ENCODE results near the gene COL5A1.

COL5A1 gene

GRCh38 chr9:134726722-134727034, 85.1 kb downstream of the COL5A1 start:
- Histone ChIP-seq H3K4ac (ENCODE audit: low read depth, low read length) (no peak overlapping the region), H3K4me2 (ENCODE audit: low read length) (no peak overlapping the region), H3K27me3 (ENCODE audit: insufficient read depth, low read length, poor library complexity) (no peaks in the 10 kb centered on the region), H3K18ac (ENCODE audit: low read length) (no peak overlapping the region), H2BK5ac (ENCODE audit: low read length) (no peak overlapping the region), H3K27ac (ENCODE audit: low read depth, low read length) (no peak overlapping the region), H2BK120ac (ENCODE audit: low read depth, low read length) (no peak overlapping the region), H4K8ac (ENCODE audit: low read depth, low read length) (no peak overlapping the region), H3K9ac (ENCODE audit: low read length) (no peak overlapping the region), H3K4me3 (ENCODE audit: low read length) (no peak overlapping the region), H2BK15ac (replicated peaks; ENCODE audit: low read depth) (no peak overlapping the region), H3K4me1 (ENCODE audit: control insufficient read depth, low read depth, low read length) (no peaks in the 10 kb centered on the region), H3K56ac (ENCODE audit: low read length) (no peak overlapping the region), H4K5ac (ENCODE audit: low read length) (no peak overlapping the region), H3K23ac (ENCODE audit: low read length) (no peak overlapping the region), H3K79me1 (ENCODE audit: low read length) (peaks cover 5% of the 10 kb centered on the region), H3K36me3 (ENCODE audit: control insufficient read depth, insufficient read depth, low read length) (peaks cover 9% of the 10 kb centered on the region), H2AK5ac (ENCODE audit: low read length) (no peak overlapping the region), H3K79me2 (ENCODE audit: control insufficient read depth, insufficient read depth, low read length) (no peaks in the 10 kb centered on the region)
- WGBS (ENCODE audit: extremely low coverage, insufficient coverage, low lambda C conversion rate), result no CpG with 5 or more reads among the region's 1 CpG
- DNase-seq, result no peak

GRCh38 chr9:134728021-134728795, 86.6 kb downstream of the COL5A1 start:
- H3K27ac ChIP-seq (ENCODE audit: low read depth, low read length), result no peak overlapping the region
- H2BK15ac ChIP-seq (replicated peaks; ENCODE audit: low read depth), result no peak overlapping the region
- no peak overlapping the region for H3K18ac ChIP-seq (ENCODE audit: low read length)
- H3K36me3 ChIP-seq (ENCODE audit: control insufficient read depth, insufficient read depth, low read length), result peaks cover 17% of the 10 kb centered on the region
- H3K27me3 ChIP-seq (ENCODE audit: insufficient read depth, low read length, poor library complexity), result no peaks in the 10 kb centered on the region
- DNase-seq, result no peak
- no peak overlapping the region for H3K4me3 ChIP-seq (ENCODE audit: low read length)
- no peak overlapping the region for H3K9ac ChIP-seq (ENCODE audit: low read length)
- no CpG with 5 or more reads among the region's 29 CpGs for WGBS (ENCODE audit: extremely low coverage, insufficient coverage, low lambda C conversion rate)
- H3K4me2 ChIP-seq (ENCODE audit: low read length), result no peak overlapping the region
- H3K56ac ChIP-seq (ENCODE audit: low read length), result no peak overlapping the region
- no peaks in the 10 kb centered on the region for H3K79me2 ChIP-seq (ENCODE audit: control insufficient read depth, insufficient read depth, low read length)
- H2BK120ac ChIP-seq (ENCODE audit: low read depth, low read length), result no peak overlapping the region
- no peaks in the 10 kb centered on the region for H3K4me1 ChIP-seq (ENCODE audit: control insufficient read depth, low read depth, low read length)
- no peak overlapping the region for H3K4ac ChIP-seq (ENCODE audit: low read depth, low read length)
- no peak overlapping the region for H2AK5ac ChIP-seq (ENCODE audit: low read length)
- H4K8ac ChIP-seq (ENCODE audit: low read depth, low read length), result no peak overlapping the region
- H2BK5ac ChIP-seq (ENCODE audit: low read length), result no peak overlapping the region
- H3K79me1 ChIP-seq (ENCODE audit: low read length), result peaks cover 2% of the 10 kb centered on the region
- no peak overlapping the region for H4K5ac ChIP-seq (ENCODE audit: low read length)
- H3K23ac ChIP-seq (ENCODE audit: low read length), result no peak overlapping the region

GRCh38 chr9:134728801-134729495, 87.3 kb downstream of the COL5A1 start:
- H2BK15ac ChIP-seq (replicated peaks; ENCODE audit: low read depth), result no peak overlapping the region
- no peak overlapping the region for H3K23ac ChIP-seq (ENCODE audit: low read length)
- no peak overlapping the region for H3K9ac ChIP-seq (ENCODE audit: low read length)
- no peak overlapping the region for H3K18ac ChIP-seq (ENCODE audit: low read length)
- H3K4me2 ChIP-seq (ENCODE audit: low read length), result no peak overlapping the region
- no peaks in the 10 kb centered on the region for H3K4me1 ChIP-seq (ENCODE audit: control insufficient read depth, low read depth, low read length)
- H3K4me3 ChIP-seq (ENCODE audit: low read length), result no peak overlapping the region
- H3K79me2 ChIP-seq (ENCODE audit: control insufficient read depth, insufficient read depth, low read length), result no peaks in the 10 kb centered on the region
- no peak overlapping the region for H3K4ac ChIP-seq (ENCODE audit: low read depth, low read length)
- H3K36me3 ChIP-seq (ENCODE audit: control insufficient read depth, insufficient read depth, low read length), result peaks cover 17% of the 10 kb centered on the region
- no peak overlapping the region for H2BK120ac ChIP-seq (ENCODE audit: low read depth, low read length)
- no peaks in the 10 kb centered on the region for H3K27me3 ChIP-seq (ENCODE audit: insufficient read depth, low read length, poor library complexity)
- H4K8ac ChIP-seq (ENCODE audit: low read depth, low read length), result no peak overlapping the region
- H2BK5ac ChIP-seq (ENCODE audit: low read length), result no peak overlapping the region
- no peak overlapping the region for H2AK5ac ChIP-seq (ENCODE audit: low read length)
- no peak overlapping the region for H3K27ac ChIP-seq (ENCODE audit: low read depth, low read length)
- peaks cover 2% of the 10 kb centered on the region for H3K79me1 ChIP-seq (ENCODE audit: low read length)
- DNase-seq, result no peak
- WGBS (ENCODE audit: extremely low coverage, insufficient coverage, low lambda C conversion rate), result no CpG with 5 or more reads among the region's 28 CpGs
- H4K5ac ChIP-seq (ENCODE audit: low read length), result no peak overlapping the region
- no peak overlapping the region for H3K56ac ChIP-seq (ENCODE audit: low read length)

- DNase-seq, result no peak
- no peak overlapping the region for H2BK120ac ChIP-seq (ENCODE audit: low read depth, low read length)
- H3K23ac ChIP-seq (ENCODE audit: low read length), result no peak overlapping the region
- H3K4me3 ChIP-seq (ENCODE audit: low read length), result no peak overlapping the region
- no peak overlapping the region for H3K9ac ChIP-seq (ENCODE audit: low read length)
- no peak overlapping the region for H4K8ac ChIP-seq (ENCODE audit: low read depth, low read length)
- no peak overlapping the region for H3K4me2 ChIP-seq (ENCODE audit: low read length)
- no peaks in the 10 kb centered on the region for H3K79me2 ChIP-seq (ENCODE audit: control insufficient read depth, insufficient read depth, low read length)
- H2BK5ac ChIP-seq (ENCODE audit: low read length), result no peak overlapping the region
- H2AK5ac ChIP-seq (ENCODE audit: low read length), result no peak overlapping the region
- H3K4ac ChIP-seq (ENCODE audit: low read depth, low read length), result no peak overlapping the region
- H3K4me1 ChIP-seq (ENCODE audit: control insufficient read depth, low read depth, low read length), result no peaks in the 10 kb centered on the region
- no peak overlapping the region for H3K56ac ChIP-seq (ENCODE audit: low read length)
- H3K18ac ChIP-seq (ENCODE audit: low read length), result no peak overlapping the region
- WGBS (ENCODE audit: extremely low coverage, insufficient coverage, low lambda C conversion rate), result no CpG with 5 or more reads among the region's 23 CpGs
- no peaks in the 10 kb centered on the region for H3K27me3 ChIP-seq (ENCODE audit: insufficient read depth, low read length, poor library complexity)
- H2BK15ac ChIP-seq (replicated peaks; ENCODE audit: low read depth), result no peak overlapping the region
- H3K36me3 ChIP-seq (ENCODE audit: control insufficient read depth, insufficient read depth, low read length), result peaks cover 14% of the 10 kb centered on the region
- H3K79me1 ChIP-seq (ENCODE audit: low read length), result peaks cover 2% of the 10 kb centered on the region
- no peak overlapping the region for H3K27ac ChIP-seq (ENCODE audit: low read depth, low read length)
- H4K5ac ChIP-seq (ENCODE audit: low read length), result no peak overlapping the region
Measured at GRCh38 chr9:134730011-134730760, 88.6 kb downstream of the COL5A1 start.

- no peak overlapping the region for H3K56ac ChIP-seq (ENCODE audit: low read length)
- no CpG with 5 or more reads among the region's 22 CpGs for WGBS (ENCODE audit: extremely low coverage, insufficient coverage, low lambda C conversion rate)
- no peak overlapping the region for H4K8ac ChIP-seq (ENCODE audit: low read depth, low read length)
- H3K27me3 ChIP-seq (ENCODE audit: insufficient read depth, low read length, poor library complexity), result no peaks in the 10 kb centered on the region
- no peaks in the 10 kb centered on the region for H3K79me2 ChIP-seq (ENCODE audit: control insufficient read depth, insufficient read depth, low read length)
- no peak overlapping the region for H2BK15ac ChIP-seq (replicated peaks; ENCODE audit: low read depth)
- no peak overlapping the region for H4K5ac ChIP-seq (ENCODE audit: low read length)
- H3K4me2 ChIP-seq (ENCODE audit: low read length), result no peak overlapping the region
- no peak overlapping the region for H3K4me3 ChIP-seq (ENCODE audit: low read length)
- H2BK5ac ChIP-seq (ENCODE audit: low read length), result no peak overlapping the region
- no peak for DNase-seq
- no peak overlapping the region for H3K4ac ChIP-seq (ENCODE audit: low read depth, low read length)
- no peak overlapping the region for H2AK5ac ChIP-seq (ENCODE audit: low read length)
- H3K9ac ChIP-seq (ENCODE audit: low read length), result no peak overlapping the region
- no peak overlapping the region for H2BK120ac ChIP-seq (ENCODE audit: low read depth, low read length)
- no peak overlapping the region for H3K18ac ChIP-seq (ENCODE audit: low read length)
- peaks cover 1% of the 10 kb centered on the region for H3K79me1 ChIP-seq (ENCODE audit: low read length)
- H3K27ac ChIP-seq (ENCODE audit: low read depth, low read length), result no peak overlapping the region
- peaks cover 14% of the 10 kb centered on the region for H3K36me3 ChIP-seq (ENCODE audit: control insufficient read depth, insufficient read depth, low read length)
- H3K4me1 ChIP-seq (ENCODE audit: control insufficient read depth, low read depth, low read length), result no peaks in the 10 kb centered on the region
- no peak overlapping the region for H3K23ac ChIP-seq (ENCODE audit: low read length)
Measured at GRCh38 chr9:134730761-134731496, 89.3 kb downstream of the COL5A1 start.
